ENCODE measurements around the gene LAMA2.
"Not testable (repeated sequence)": the region's sequence is repeated elsewhere in the genome, so short reads cannot be mapped to it uniquely, and the experiment has no call there.

The LAMA2 gene

DNA sequence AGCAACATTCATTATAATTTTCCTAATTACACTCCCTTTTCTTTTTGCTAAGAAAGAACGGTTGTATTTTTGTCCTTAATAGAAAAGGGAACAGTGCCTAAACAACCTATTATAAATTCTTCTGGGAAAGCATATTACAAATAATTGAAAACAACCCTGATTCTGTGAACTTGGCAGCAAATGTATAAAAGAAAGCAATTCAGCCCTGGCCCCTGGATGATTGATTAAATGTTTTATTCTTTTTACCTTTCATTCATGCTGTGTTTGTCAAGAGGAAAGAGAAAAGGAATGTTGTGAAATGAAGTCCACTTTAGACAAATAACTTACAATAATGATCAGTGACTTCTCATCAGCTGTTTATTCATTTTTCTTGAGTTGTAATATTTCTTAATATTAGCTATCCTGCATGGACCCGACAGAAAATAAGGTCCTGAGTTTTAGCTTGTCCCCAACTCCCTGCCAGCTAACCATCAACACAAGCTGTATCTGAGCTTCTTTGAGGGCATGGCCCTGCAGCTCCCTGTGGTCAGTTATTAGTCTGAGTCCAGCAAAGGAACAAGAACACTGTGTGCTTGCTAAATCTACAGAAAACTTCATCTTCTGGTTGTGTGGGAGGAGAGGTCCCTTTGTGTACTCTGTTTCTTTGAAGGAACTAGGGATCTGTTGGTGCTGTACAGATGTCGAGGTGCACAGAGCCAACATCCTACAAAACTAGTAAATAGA is 248.2 kb downstream of the LAMA2 start:
- no peak for DNase-seq

- DNase-seq = no peak
Measured at GRCh38 chr6:129133770-129134192, 250.8 kb downstream of the LAMA2 start.

DNA sequence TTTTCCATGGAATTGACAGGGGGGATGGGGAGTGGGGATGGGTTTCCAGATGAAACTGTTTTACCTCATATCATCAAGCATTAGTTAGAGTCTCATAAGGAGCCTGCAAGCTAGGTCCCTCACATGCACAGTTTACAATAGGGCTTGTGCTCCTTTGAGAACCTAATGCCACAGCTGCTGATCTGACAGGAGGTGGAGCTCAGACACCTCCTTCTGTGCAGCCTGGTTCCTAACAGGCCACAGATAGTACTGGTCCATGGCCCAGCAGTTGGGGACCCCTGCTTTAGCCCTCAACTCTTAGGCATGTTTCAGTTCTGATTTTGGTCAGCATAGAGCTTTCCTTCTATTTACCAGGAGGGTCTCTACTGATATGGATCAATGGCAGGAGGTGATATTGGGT is 251.6 kb downstream of the LAMA2 start:
- no peak for DNase-seq

- DNase-seq = no peak
Measured at GRCh38 chr6:129135451-129135850, 252.5 kb downstream of the LAMA2 start.

DNA sequence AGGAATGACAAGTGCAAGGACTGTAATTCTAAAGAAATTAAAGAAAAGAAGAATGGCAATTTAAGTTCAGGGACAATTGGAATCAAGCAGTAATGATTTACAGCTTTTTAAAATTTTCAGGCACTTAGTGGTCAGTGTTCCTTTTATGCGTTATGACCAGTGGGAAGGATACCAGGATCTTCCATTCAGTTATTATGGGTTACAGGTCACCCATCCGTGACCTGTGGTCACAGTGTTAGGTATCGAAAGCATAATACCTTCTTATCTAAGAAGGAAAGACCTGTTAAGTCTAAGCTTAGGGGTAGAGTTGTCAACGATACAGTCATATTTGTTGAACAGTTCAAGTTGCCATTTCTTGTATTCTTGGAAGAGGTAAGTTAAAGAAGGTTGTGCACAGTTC is 253.8 kb downstream of the LAMA2 start:
- no peak for DNase-seq

DNA sequence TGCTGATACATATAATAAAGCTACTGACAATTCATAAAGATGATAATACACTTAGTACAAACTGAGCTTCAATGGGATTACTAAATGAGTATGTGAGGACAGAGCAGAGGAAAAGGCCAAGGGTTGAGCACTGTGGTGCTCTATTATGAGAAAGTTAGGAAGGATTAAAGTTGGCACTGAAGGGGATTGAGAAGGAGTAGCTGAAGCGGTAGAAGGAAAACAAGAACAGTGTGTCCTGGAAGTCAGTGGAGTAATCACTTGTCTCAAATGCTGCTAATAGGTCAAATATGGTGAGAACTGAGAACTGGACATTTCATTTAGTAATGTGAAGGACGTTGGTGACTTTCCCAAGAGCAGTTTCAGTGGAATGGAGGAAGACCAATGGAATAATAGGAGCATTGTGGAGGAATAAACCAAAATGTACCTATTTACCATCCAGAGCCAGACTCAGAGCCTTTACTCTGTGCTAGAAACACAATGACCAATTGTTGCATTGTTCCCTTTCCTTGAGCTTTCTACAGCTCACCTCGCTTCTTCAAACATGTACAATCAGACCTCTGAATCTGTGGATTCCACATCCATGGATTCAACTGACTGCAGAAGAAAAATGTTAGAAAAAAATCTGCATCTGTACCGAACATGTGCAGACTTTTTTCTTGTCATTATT is 255.9 kb downstream of the LAMA2 start:
- DNase-seq = no peak

DNA sequence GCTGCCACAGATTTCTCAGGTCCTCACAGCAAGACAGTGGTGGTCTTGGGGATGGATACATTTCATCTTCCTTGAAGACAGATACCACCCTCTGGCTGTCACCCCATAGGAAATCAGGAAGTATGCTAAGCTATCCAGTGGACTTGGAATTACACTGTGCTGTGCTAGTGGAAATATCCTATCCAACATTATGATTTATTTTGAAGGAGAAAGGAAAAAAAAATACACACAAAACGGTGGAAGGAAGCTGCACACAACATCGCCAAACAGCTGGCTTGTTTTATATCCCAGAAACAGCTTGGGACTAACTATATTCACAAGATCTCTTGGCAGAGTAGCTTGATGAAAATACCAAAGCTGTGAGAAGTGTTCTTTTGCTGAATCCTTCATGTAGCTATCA is 257.6 kb downstream of the LAMA2 start:
- no peak for DNase-seq

- no peak for DNase-seq
Measured at GRCh38 chr6:129141499-129141898, 258.6 kb downstream of the LAMA2 start.

DNA sequence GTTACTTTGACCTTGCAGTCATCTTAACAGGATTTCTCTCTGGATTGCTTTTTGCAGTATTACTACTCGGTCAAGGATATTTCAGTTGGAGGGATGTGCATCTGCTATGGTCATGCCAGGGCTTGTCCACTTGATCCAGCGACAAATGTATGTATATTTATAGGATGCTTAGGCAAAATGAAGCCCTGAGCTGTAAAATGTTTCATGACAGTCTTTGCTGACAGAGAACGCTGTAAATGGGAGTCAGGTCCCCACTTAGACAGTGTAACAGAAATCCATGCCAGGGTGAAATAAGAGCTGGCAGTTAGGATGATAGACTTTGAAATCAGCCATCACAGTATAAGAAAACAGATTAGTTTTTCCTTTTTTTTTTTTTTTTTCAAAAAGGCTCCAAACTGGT is 264.0 kb downstream of the LAMA2 start:
- DNase-seq = peak in 1 of 2 experiments; percentile 3

DNA sequence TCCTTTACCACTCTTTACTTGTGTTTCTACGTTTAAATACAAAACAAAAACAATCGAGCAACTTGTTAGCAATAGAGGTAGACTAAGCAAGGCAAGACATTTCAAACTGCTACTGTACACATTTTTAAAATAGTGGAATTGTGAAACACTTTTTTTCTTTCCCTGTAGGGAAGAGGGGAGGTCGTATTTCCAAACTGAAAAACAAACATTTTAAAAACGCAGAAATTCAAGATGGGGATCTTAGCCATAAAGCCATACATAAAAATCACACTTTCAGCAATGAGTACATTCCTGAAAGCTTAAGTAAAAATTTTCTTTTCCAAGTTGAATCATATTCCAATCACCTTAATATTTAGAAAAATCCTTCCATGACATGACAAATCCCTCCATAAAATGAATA is 267.6 kb downstream of the LAMA2 start:
- DNase-seq = no peak

DNA sequence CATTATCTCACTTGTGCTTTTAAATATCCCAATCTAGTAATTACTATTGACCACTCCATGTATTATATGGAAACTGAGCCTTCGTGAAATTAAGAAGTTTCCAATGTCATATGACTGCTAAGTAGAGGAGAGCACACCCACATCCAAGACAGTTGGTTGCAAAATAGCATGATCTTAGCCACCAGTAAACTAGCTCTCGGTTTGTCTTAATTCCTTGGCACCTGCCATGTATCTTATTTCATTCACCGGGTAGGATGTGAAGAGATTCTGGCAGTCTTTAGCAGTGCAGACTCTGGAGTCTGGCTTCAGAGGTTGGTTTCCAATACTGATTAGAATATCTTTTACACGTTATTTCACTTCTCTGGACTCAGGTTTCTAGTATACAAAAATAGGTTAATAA is 270.3 kb downstream of the LAMA2 start:
- DNase-seq = no peak

GRCh38 chr6:129159242-129159641 is 276.3 kb downstream of the LAMA2 start:
- not testable (repeated sequence) for DNase-seq

GRCh38 chr6:129162605-129163004 is 279.7 kb downstream of the LAMA2 start:
- no peak for DNase-seq

GRCh38 chr6:129163551-129163950 is 280.6 kb downstream of the LAMA2 start:
- DNase-seq = no peak

DNA sequence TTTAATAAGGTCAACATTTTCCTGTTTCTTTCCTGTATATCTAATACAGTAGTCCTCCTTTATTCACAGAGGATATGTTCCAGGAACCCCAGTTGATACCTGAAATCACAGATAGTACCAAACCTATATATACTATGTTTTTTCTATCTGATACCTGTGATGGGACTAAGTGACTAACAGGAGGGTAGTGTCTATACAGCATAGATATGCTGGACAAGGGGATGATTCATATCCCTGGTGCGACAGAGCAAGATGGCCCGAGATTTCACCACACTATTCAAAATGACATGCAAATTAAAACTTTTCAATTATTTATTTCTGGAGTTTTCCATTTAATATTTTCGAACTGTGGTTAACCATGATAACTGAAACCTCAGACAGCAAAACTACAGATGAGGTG is 281.1 kb downstream of the LAMA2 start:
- DNase-seq = no peak

DNA sequence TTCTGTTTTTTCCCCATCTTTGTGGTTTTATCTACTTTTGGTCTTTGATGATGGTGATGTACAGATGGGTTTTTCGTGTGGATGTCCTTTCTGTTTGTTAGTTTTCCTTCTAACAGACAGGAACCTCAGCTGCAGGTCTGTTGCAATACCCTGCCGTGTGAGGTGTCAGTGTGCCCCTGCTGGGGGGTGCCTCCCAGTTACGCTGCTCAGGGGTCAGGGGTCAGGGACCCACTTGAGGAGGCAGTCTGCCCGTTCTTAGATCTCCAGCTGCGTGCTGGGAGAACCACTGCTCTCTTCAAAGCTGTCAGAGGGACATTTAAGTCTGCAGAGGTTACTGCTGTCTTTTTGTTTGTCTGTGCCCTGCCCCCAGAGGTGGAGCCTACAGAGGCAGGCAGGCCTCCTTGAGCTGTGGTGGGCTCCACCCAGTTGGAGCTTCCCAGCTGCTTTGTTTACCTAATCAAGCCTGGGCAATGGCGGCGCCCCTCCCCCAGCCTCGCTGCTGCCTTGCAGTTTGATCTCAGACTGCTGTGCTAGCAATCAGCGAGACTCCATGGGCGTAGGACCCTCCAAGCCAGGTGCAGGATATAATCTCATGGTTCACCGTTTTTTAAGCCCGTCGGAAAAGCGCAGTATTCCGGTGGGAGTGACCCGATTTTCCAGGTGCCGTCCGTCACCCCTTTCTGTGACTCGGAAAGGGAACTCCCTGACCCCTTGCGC is 289.5 kb downstream of the LAMA2 start:
- DNase-seq = not testable (repeated sequence)

- DNase-seq = no peak
Measured at GRCh38 chr6:129175066-129175465, 292.1 kb downstream of the LAMA2 start.

DNA sequence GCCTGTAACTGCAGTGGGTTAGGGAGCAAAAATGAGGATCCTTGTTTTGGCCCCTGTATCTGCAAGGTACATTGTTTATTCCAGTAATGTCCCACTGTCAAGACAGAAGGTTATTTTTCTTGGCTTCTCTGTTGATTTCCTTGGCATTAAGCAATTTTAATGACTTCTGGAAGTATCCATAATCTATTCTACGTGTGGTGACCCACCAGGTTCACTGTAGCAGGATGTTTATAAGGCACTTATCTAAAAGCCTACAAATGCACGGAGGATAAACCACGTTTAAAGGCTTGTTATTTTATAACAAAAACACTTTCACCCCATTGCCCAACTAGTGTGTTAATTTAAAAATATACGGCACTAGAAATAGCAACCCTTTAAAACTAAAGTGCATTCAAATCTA is 294.9 kb downstream of the LAMA2 start:
- no peak for DNase-seq

GRCh38 chr6:129179283-129179682 is 296.3 kb downstream of the LAMA2 start:
- no peak for DNase-seq

DNA sequence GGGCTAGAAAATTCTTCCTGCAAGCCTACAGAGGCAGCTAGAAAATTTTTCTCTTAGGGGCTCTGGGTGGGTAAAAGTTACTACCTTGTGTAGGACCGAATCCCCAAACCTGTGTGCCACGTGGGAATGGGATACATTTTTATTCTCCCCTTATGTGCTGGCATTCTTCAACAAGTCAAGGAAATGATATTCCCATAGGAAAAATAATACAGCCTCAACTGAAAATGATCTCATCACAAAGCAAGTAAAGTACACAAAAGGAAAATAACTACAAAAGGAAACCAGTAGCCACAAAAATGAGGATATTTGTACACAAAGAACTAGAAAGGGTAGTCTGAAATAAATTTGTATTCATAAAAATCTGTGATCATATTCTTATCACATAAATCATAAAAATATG is 298.1 kb downstream of the LAMA2 start:
- DNase-seq = no peak

- no peak for DNase-seq
Measured at GRCh38 chr6:129183187-129183591, 300.3 kb downstream of the LAMA2 start.

- no peak for DNase-seq
Measured at GRCh38 chr6:129183681-129184301, 300.9 kb downstream of the LAMA2 start.

- DNase-seq = no peak
Measured at GRCh38 chr6:129184324-129184723, 301.4 kb downstream of the LAMA2 start.

Measured in SHP77 (cell line).